H9 (cell line): ENCODE data around the gene RAB1B. TPM values are rescaled to one million over a fixed set of nuclear protein-coding genes. Genes with fewer than 3 reads are reported as not detected.
"Not testable (repeated sequence)": the region's sequence is repeated elsewhere in the genome, so short reads cannot be mapped to it uniquely, and the experiment has no call there.

Experiments used
- DNase-seq: peaks from one replicate; pipeline ENCODE4 v3.0.0-alpha.2; 2017
- H2AFZ ChIP-seq: one replicate; pipeline ENCODE4 v1.6.1; 2013; ENCODE audit warnings: mild to moderate bottlenecking, low read length, control low read depth, moderate library complexity
- H2AK5ac ChIP-seq: 2 replicates; pipeline ENCODE4 v1.6.1; 2013; ENCODE audit warnings: low read length, control low read depth, mixed read lengths; ENCODE audit not compliant: insufficient read length
- H2BK120ac ChIP-seq: one replicate; pipeline ENCODE4 v1.6.1; 2013; ENCODE audit warnings: low read depth, mild to moderate bottlenecking, low read length, control low read depth, inconsistent platforms; ENCODE audit not compliant: poor library complexity, severe bottlenecking
- H2BK12ac ChIP-seq: 2 replicates; pipeline ENCODE4 v1.6.1; 2013; ENCODE audit warnings: low read length, control low read depth, mixed read lengths, low read depth; ENCODE audit not compliant: insufficient read length
- H2BK15ac ChIP-seq: 2 replicates; pipeline ENCODE4 v1.6.1; 2013; ENCODE audit warnings: low read depth, low read length, control low read depth
- H2BK20ac ChIP-seq: one replicate; pipeline ENCODE4 v1.6.1; 2013; ENCODE audit warnings: low read depth, mild to moderate bottlenecking, low read length, control low read depth, inconsistent platforms; ENCODE audit not compliant: poor library complexity, severe bottlenecking
- H2BK5ac ChIP-seq: 2 replicates; pipeline ENCODE4 v1.6.1; 2013; ENCODE audit warnings: low read length, control low read depth, mixed read lengths; ENCODE audit not compliant: insufficient read length
- H3K14ac ChIP-seq: 2 replicates; pipeline ENCODE4 v1.6.1; 2013; ENCODE audit warnings: low read length, control low read depth; ENCODE audit not compliant: insufficient read depth
- H3K18ac ChIP-seq: 2 replicates; pipeline ENCODE4 v1.6.1; 2013; ENCODE audit warnings: low read depth, mild to moderate bottlenecking, mixed read lengths, low read length, control low read depth; ENCODE audit not compliant: insufficient read length
- H3K23ac ChIP-seq: 2 replicates; pipeline ENCODE4 v1.6.1; 2013; ENCODE audit warnings: low read length, control low read depth, mixed read lengths, low read depth; ENCODE audit not compliant: insufficient read length
- H3K23me2 ChIP-seq: 2 replicates; pipeline ENCODE4 v1.6.1; 2013; ENCODE audit warnings: low read depth, mild to moderate bottlenecking, mixed read lengths, low read length, control low read depth; ENCODE audit not compliant: insufficient read length, poor library complexity, severe bottlenecking
- H3K27ac ChIP-seq: 2 replicates; pipeline ENCODE4 v1.5.1; 2013; ENCODE audit warnings: low read length, control low read depth, mixed read lengths, low read depth; ENCODE audit not compliant: insufficient read length
- H3K27me3 ChIP-seq: 2 replicates; pipeline ENCODE4 v1.6.1; 2013; ENCODE audit warnings: low read length, control low read depth, inconsistent platforms; ENCODE audit not compliant: insufficient read depth
- H3K4ac ChIP-seq: 2 replicates; pipeline ENCODE4 v1.6.1; 2013; ENCODE audit warnings: low read depth, mild to moderate bottlenecking, control low read depth, inconsistent platforms, low read length, moderate library complexity
- H3K4me1 ChIP-seq: 2 replicates; pipeline ENCODE4 v1.6.1; 2013; ENCODE audit warnings: low read length, control low read depth, inconsistent platforms; ENCODE audit not compliant: insufficient read depth
- H3K4me2 ChIP-seq: 2 replicates; pipeline ENCODE4 v1.6.1; 2013; ENCODE audit warnings: low read length, control low read depth, mixed read lengths; ENCODE audit not compliant: insufficient read length, insufficient read depth
- H3K56ac ChIP-seq: 2 replicates; pipeline ENCODE4 v1.6.1; 2013; ENCODE audit warnings: low read depth, mild to moderate bottlenecking, mixed read lengths, low read length, control low read depth; ENCODE audit not compliant: insufficient read length
- H3K79me1 ChIP-seq: 2 replicates; pipeline ENCODE4 v1.6.1; 2013; ENCODE audit warnings: low read depth, mild to moderate bottlenecking, moderate library complexity, low read length, control low read depth, inconsistent platforms; ENCODE audit not compliant: insufficient read depth, poor library complexity, severe bottlenecking
- H3K79me2 ChIP-seq: 2 replicates; pipeline ENCODE4 v1.6.1; 2013; ENCODE audit warnings: low read length, control low read depth, inconsistent platforms; ENCODE audit not compliant: insufficient read depth
- H3K9ac ChIP-seq: 2 replicates; pipeline ENCODE4 v1.6.1; 2013; ENCODE audit warnings: low read length, control low read depth, mixed read lengths; ENCODE audit not compliant: insufficient read length; ENCODE audit errors: extremely low read depth
- H3K9me3 ChIP-seq: one replicate; pipeline ENCODE4 v1.6.1; 2013; ENCODE audit warnings: low read depth, low read length, inconsistent platforms; ENCODE audit not compliant: control insufficient read depth
- H3T11ph ChIP-seq: one replicate; pipeline ENCODE4 v1.6.1; 2013; ENCODE audit warnings: mild to moderate bottlenecking, low read length, control low read depth, inconsistent platforms
- H4K20me1 ChIP-seq: one replicate; pipeline ENCODE4 v1.6.1; 2013; ENCODE audit not compliant: control insufficient read depth, insufficient read length, insufficient read depth
- H4K5ac ChIP-seq: 2 replicates; pipeline ENCODE4 v1.6.1; 2013; ENCODE audit warnings: low read depth, mild to moderate bottlenecking, mixed read lengths, low read length, control low read depth; ENCODE audit not compliant: insufficient read length
- H4K8ac ChIP-seq: replicated peaks from 2 replicates; pipeline ENCODE4 v1.6.1; 2013; ENCODE audit warnings: low read length, control low read depth, mixed read lengths, low read depth; ENCODE audit not compliant: insufficient read length
- H4K91ac ChIP-seq: 2 replicates; pipeline ENCODE4 v1.6.1; 2013; ENCODE audit warnings: low read depth, mild to moderate bottlenecking, moderate library complexity, mixed read lengths, low read length, control low read depth; ENCODE audit not compliant: insufficient read length
- H3K27ac Mint-ChIP-seq, 3 experiments: 2 replicates in 2 of 3; 3 replicates in 1 of 3; pipeline ENCODE4 v1.8.0; 2020 to 2021; ENCODE audit warnings: mixed read lengths in 3 of 3, mild to moderate bottlenecking in 1 of 3, moderate library complexity in 1 of 3
- H3K27me3 Mint-ChIP-seq: 2 replicates; pipeline ENCODE4 v1.8.0; 2021; ENCODE audit warnings: low read depth, mild to moderate bottlenecking, moderate library complexity, mixed read lengths
- H3K36me3 Mint-ChIP-seq, 3 experiments: 2 replicates in 2 of 3; 3 replicates in 1 of 3; pipeline ENCODE4 v1.8.0; 2020 to 2021; ENCODE audit warnings: low read depth in 3 of 3, mixed read lengths in 3 of 3; ENCODE audit not compliant: insufficient read depth in 1 of 3
- H3K4me1 Mint-ChIP-seq, 2 experiments: 2 replicates each; pipeline ENCODE4 v1.8.0; 2020; ENCODE audit warnings: mixed read lengths in 2 of 2
- H3K4me3 Mint-ChIP-seq, 2 experiments: 2 replicates in 1 of 2; 3 replicates in 1 of 2; pipeline ENCODE4 v1.8.0; 2020 to 2021; ENCODE audit warnings: mild to moderate bottlenecking in 2 of 2, mixed read lengths in 2 of 2, moderate library complexity in 1 of 2
- H3K9me3 Mint-ChIP-seq, 2 experiments: 2 replicates in 1 of 2; 3 replicates in 1 of 2; pipeline ENCODE4 v1.8.0; 2020; ENCODE audit warnings: mild to moderate bottlenecking in 2 of 2, mixed read lengths in 2 of 2, moderate library complexity in 1 of 2
- whole genome bisulfite sequencing: extraction: QIAGEN DNeasy Blood & Tissue Kit; methylation state at CpG from one replicate; pipeline ENCODE4 v1.1.7; 2013; ENCODE audit warnings: missing lambda C conversion rate, low lambda C conversion rate, mixed read lengths; ENCODE audit not compliant: insufficient read length; ENCODE audit errors: extremely low coverage; 5-methylcytosine and 5-hydroxymethylcytosine counted together
- total RNA-seq: library from RNA; stranded (reverse); gene quantifications from 2 replicates; pipeline ENCODE4 v1.2.1, GENCODE V29; 2021

Gene RAB1B
- total RNA-seq, 1 experiment from 2014 or later: 118 TPM

DNA sequence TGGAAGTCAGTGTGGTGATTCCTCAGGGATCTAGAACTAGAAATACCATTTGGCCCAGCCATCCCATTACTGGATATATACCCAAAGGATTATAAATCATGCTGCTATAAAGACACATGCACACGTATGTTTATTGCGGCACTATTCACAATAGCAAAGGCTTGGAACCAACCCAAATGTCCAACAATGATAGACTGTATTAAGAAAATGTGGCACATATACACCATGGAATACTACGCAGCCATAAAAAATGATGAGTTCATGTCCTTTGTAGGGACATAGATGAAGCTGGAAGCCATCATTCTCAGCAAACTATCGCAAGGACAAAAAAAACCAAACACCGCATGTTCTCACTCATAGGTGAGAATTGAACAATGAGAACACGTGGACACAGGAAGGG is 52.3 kb downstream of the RAB1B start:
- H2BK5ac ChIP-seq, H3K4me2 ChIP-seq, H3K79me1 ChIP-seq, H3K18ac ChIP-seq, H3K9ac ChIP-seq, H3K14ac ChIP-seq, H4K91ac ChIP-seq, H4K20me1 ChIP-seq, H3K23me2 ChIP-seq, H3K4ac ChIP-seq, H4K5ac ChIP-seq, H2BK12ac ChIP-seq, H4K8ac ChIP-seq, H2AK5ac ChIP-seq, H3K27ac ChIP-seq, H3K56ac ChIP-seq, DNase-seq, H3K23ac ChIP-seq, H3K9me3 ChIP-seq, H3T11ph ChIP-seq, H3K27me3 ChIP-seq, H2AFZ ChIP-seq, H3K79me2 ChIP-seq, H2BK120ac ChIP-seq, H2BK15ac ChIP-seq, H3K4me3 Mint-ChIP-seq, H2BK20ac ChIP-seq, H3K4me1 ChIP-seq, H3K27ac Mint-ChIP-seq: not testable (repeated sequence)
- Mint-ChIP-seq H3K27me3 (peaks cover 16% of the 10 kb centered on the region), H3K9me3 (peaks cover 14 to 20% of the 10 kb centered on the region in 2 experiments), H3K36me3 (peaks cover 8 to 18% (median 16%) of the 10 kb centered on the region in 3 experiments), H3K4me1 (peaks cover 21 to 28% of the 10 kb centered on the region in 2 experiments)
- WGBS: no CpG with 5 or more reads among the region's 6 CpGs
